ENCODE results near the gene ZDHHC14.
"Not testable (repeated sequence)": the region's sequence is repeated elsewhere in the genome, so short reads cannot be mapped to it uniquely, and the experiment has no call there.

Gene ZDHHC14

DNA sequence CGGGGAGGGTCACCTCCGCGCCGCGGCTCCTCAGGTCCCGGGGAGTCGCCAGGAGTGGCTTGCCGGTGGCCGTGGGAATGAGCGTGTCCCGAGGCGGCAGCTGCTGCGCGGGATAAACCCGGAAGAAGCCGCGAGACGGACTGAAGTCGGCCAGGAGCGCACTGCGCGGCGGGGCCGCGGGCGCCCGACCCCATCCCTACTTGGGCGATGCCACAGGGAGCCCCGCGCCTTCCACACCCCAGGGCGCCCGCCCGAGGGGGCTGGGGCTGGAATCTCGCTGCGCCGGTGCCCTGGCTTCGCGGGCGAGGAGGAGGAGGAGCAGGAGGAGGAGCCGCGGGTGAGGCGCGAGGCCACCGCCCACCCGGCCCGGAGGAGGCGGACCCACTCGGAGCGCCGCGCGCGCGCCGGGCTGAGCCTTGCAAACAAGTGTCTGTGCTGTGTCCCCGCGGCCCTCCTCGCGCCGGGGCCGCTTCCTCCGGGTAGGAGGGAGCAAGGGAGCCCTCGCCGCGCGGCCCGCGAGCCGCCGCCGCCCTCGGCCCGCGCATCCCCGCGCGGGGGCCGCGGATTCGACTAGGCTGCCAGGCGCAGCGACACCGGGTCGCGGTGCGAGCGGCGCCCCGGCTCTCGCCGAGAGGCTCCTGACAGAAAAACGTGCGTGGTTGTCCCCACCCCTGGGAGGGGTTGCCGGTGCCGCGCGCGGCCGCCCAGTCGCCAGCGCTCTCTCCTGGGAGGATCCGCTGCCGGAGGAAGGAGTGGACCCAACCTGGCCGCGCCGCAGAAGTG is at the start of gene ZDHHC14:
Gene ZDHHC14 (plus strand): TSS at position 412 of the 783 bp plus-strand sequence.
- peak within 1 kb of the TSS; percentile 87 to 92 for H3K27ac ChIP-seq (ENCODE audit: low read depth in 2 of 2, low read length in 2 of 2)
- no peaks in the 10 kb centered on the region for H3K36me3 ChIP-seq (ENCODE audit: control insufficient read depth in 2 of 2, insufficient read depth in 2 of 2, low read length in 2 of 2)
- H3K27me3 ChIP-seq (ENCODE audit: control insufficient read depth in 2 of 2, insufficient read depth in 2 of 2, low read length in 2 of 2): no peaks in the 10 kb centered on the region
- peak within 1 kb of the TSS; percentile 86 to 87 for H3K4me3 ChIP-seq (ENCODE audit: low read length in 2 of 2)
- no peaks in the 10 kb centered on the region for H3K9me3 ChIP-seq (ENCODE audit: control insufficient read depth in 2 of 2, low read length in 2 of 2)
- peaks cover 8 to 13% of the 10 kb centered on the region in 2 donors for H3K4me1 ChIP-seq (ENCODE audit: control insufficient read depth in 2 of 2, insufficient read depth in 2 of 2, low read length in 2 of 2)
- H3K9ac ChIP-seq (ENCODE audit: low read depth in 1 of 2, low read length in 2 of 2): peak within 1 kb of the TSS; percentile 82 to 87

- no peak overlapping the region for H3K27ac ChIP-seq (ENCODE audit: low read depth in 2 of 2, low read length in 2 of 2)
- H3K9me3 ChIP-seq (ENCODE audit: control insufficient read depth in 2 of 2, low read length in 2 of 2): no peaks in the 10 kb centered on the region
Observed at GRCh38 chr6:157332813-157333212, 48.2 kb upstream of the ZDHHC14 start.

DNA sequence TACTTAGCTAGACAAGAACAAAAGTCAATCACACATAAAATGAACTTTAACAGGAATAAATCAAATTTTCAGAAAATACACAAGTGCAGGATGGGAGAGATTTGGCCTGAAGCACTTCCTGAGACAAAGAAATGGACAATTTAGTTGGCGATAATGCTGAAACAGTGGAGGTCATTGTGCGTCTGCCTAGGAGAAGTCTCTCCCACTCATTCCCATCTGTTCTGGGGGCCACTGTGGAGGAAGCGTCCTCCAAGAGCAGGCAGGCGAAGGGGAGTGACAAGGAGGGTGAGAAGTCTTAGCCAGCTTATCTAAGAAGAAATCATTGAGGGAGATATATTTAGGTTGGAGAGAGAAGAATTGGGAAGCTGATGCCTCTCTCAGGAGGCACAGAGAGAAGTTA is 47.5 kb upstream of the ZDHHC14 start:
- Histone ChIP-seq H3K9ac (ENCODE audit: low read depth in 1 of 2, low read length in 2 of 2) (no peak overlapping the region), H3K9me3 (ENCODE audit: control insufficient read depth in 2 of 2, low read length in 2 of 2) (no peaks in the 10 kb centered on the region), H3K4me3 (ENCODE audit: low read length in 2 of 2) (no peak overlapping the region), H3K27ac (ENCODE audit: low read depth in 2 of 2, low read length in 2 of 2) (no peak overlapping the region), H3K4me1 (ENCODE audit: control insufficient read depth in 2 of 2, insufficient read depth in 2 of 2, low read length in 2 of 2) (no peaks in the 10 kb centered on the region), H3K36me3 (ENCODE audit: control insufficient read depth in 2 of 2, insufficient read depth in 2 of 2, low read length in 2 of 2) (no peaks in the 10 kb centered on the region), H3K27me3 (ENCODE audit: control insufficient read depth in 2 of 2, insufficient read depth in 2 of 2, low read length in 2 of 2) (peaks cover 4% of the 10 kb centered on the region in 2 donors)

More at GRCh38 chr6:157332813-157333212, 48.2 kb upstream of the ZDHHC14 start:
- Histone ChIP-seq H3K36me3 (ENCODE audit: control insufficient read depth in 2 of 2, insufficient read depth in 2 of 2, low read length in 2 of 2) (no peaks in the 10 kb centered on the region), H3K4me3 (ENCODE audit: low read length in 2 of 2) (no peak overlapping the region), H3K27me3 (ENCODE audit: control insufficient read depth in 2 of 2, insufficient read depth in 2 of 2, low read length in 2 of 2) (peaks cover 2 to 6% of the 10 kb centered on the region in 2 donors), H3K4me1 (ENCODE audit: control insufficient read depth in 2 of 2, insufficient read depth in 2 of 2, low read length in 2 of 2) (no peaks in the 10 kb centered on the region), H3K9ac (ENCODE audit: low read depth in 1 of 2, low read length in 2 of 2) (no peak overlapping the region)

GRCh38 chr6:157333956-157334355 is 47.0 kb upstream of the ZDHHC14 start:
- Histone ChIP-seq H3K27me3 (ENCODE audit: control insufficient read depth in 2 of 2, insufficient read depth in 2 of 2, low read length in 2 of 2) (peaks cover 4 to 6% of the 10 kb centered on the region in 2 donors), H3K9ac (ENCODE audit: low read depth in 1 of 2, low read length in 2 of 2) (no peak overlapping the region), H3K4me1 (ENCODE audit: control insufficient read depth in 2 of 2, insufficient read depth in 2 of 2, low read length in 2 of 2) (no peaks in the 10 kb centered on the region), H3K4me3 (ENCODE audit: low read length in 2 of 2) (no peak overlapping the region), H3K36me3 (ENCODE audit: control insufficient read depth in 2 of 2, insufficient read depth in 2 of 2, low read length in 2 of 2) (no peaks in the 10 kb centered on the region), H3K27ac (ENCODE audit: low read depth in 2 of 2, low read length in 2 of 2) (no peak overlapping the region), H3K9me3 (ENCODE audit: control insufficient read depth in 2 of 2, low read length in 2 of 2) (no peaks in the 10 kb centered on the region)

GRCh38 chr6:157335829-157336228 is 45.2 kb upstream of the ZDHHC14 start:
- Histone ChIP-seq H3K4me1 (ENCODE audit: control insufficient read depth in 2 of 2, insufficient read depth in 2 of 2, low read length in 2 of 2) (no peaks in the 10 kb centered on the region), H3K4me3 (ENCODE audit: low read length in 2 of 2) (no peak overlapping the region), H3K9ac (ENCODE audit: low read depth in 1 of 2, low read length in 2 of 2) (no peak overlapping the region), H3K27me3 (ENCODE audit: control insufficient read depth in 2 of 2, insufficient read depth in 2 of 2, low read length in 2 of 2) (peaks cover 4 to 6% of the 10 kb centered on the region in 2 donors), H3K36me3 (ENCODE audit: control insufficient read depth in 2 of 2, insufficient read depth in 2 of 2, low read length in 2 of 2) (no peaks in the 10 kb centered on the region), H3K27ac (ENCODE audit: low read depth in 2 of 2, low read length in 2 of 2) (no peak overlapping the region), H3K9me3 (ENCODE audit: control insufficient read depth in 2 of 2, low read length in 2 of 2) (no peaks in the 10 kb centered on the region)

DNA sequence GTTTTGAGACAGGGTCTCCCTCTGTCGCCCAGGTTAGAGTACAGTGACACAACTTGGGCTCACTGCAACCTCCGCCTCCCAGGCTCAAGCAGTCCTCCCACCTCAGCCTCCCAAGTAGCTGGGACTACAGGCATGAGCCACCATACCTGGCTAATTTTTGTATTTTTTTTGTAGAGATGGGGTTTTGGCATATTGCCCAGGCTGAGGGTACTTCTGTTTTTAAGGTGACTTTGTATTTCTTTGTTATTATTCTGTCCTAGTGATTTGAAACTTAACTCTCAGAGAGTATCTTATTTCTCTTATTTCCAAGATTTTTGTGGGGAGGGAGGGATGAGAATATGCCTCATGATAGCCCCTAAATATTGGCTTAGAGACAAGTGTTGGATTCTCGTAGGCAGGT is 43.7 kb upstream of the ZDHHC14 start:
- H3K36me3 ChIP-seq (ENCODE audit: control insufficient read depth in 2 of 2, insufficient read depth in 2 of 2, low read length in 2 of 2); H3K27me3 ChIP-seq (ENCODE audit: control insufficient read depth in 2 of 2, insufficient read depth in 2 of 2, low read length in 2 of 2); H3K4me3 ChIP-seq (ENCODE audit: low read length in 2 of 2); H3K27ac ChIP-seq (ENCODE audit: low read depth in 2 of 2, low read length in 2 of 2); H3K9me3 ChIP-seq (ENCODE audit: control insufficient read depth in 2 of 2, low read length in 2 of 2); H3K9ac ChIP-seq (ENCODE audit: low read depth in 1 of 2, low read length in 2 of 2); H3K4me1 ChIP-seq (ENCODE audit: control insufficient read depth in 2 of 2, insufficient read depth in 2 of 2, low read length in 2 of 2): not testable (repeated sequence)

- Histone ChIP-seq H3K36me3 (ENCODE audit: control insufficient read depth in 2 of 2, insufficient read depth in 2 of 2, low read length in 2 of 2) (no peaks in the 10 kb centered on the region), H3K9me3 (ENCODE audit: control insufficient read depth in 2 of 2, low read length in 2 of 2) (no peaks in the 10 kb centered on the region), H3K4me1 (ENCODE audit: control insufficient read depth in 2 of 2, insufficient read depth in 2 of 2, low read length in 2 of 2) (no peaks in the 10 kb centered on the region), H3K27ac (ENCODE audit: low read depth in 2 of 2, low read length in 2 of 2) (no peak overlapping the region), H3K4me3 (ENCODE audit: low read length in 2 of 2) (no peak overlapping the region), H3K27me3 (ENCODE audit: control insufficient read depth in 2 of 2, insufficient read depth in 2 of 2, low read length in 2 of 2) (peaks cover 0 to 5% of the 10 kb centered on the region in 2 donors), H3K9ac (ENCODE audit: low read depth in 1 of 2, low read length in 2 of 2) (no peak overlapping the region)
Observed at GRCh38 chr6:157337751-157338150, 43.2 kb upstream of the ZDHHC14 start.

DNA sequence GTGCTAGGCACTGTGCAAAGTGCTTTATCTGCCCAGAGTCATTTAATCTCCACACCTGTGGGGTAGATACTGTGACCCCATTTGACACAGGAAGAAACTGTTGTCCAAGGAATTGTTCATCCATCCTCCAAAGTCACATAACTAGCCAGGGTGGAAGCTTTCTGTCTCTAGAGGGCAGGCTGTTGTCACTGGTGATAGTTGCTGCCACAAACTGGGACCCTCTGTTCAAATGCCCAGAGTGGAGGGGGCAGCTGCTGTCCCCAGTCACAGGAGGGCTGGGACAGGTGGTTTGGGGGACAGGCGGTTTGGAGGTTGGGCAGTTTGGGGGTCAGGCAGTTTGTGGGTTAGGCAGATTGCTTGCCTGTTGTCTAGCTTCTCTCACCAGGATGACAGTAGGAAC is 41.6 kb upstream of the ZDHHC14 start:
- Histone ChIP-seq H3K9me3 (ENCODE audit: control insufficient read depth in 2 of 2, low read length in 2 of 2) (no peaks in the 10 kb centered on the region), H3K27me3 (ENCODE audit: control insufficient read depth in 2 of 2, insufficient read depth in 2 of 2, low read length in 2 of 2) (peaks cover 0 to 4% of the 10 kb centered on the region in 2 donors), H3K4me3 (ENCODE audit: low read length in 2 of 2) (no peak overlapping the region), H3K9ac (ENCODE audit: low read depth in 1 of 2, low read length in 2 of 2) (no peak overlapping the region), H3K36me3 (ENCODE audit: control insufficient read depth in 2 of 2, insufficient read depth in 2 of 2, low read length in 2 of 2) (no peaks in the 10 kb centered on the region), H3K4me1 (ENCODE audit: control insufficient read depth in 2 of 2, insufficient read depth in 2 of 2, low read length in 2 of 2) (no peaks in the 10 kb centered on the region), H3K27ac (ENCODE audit: low read depth in 2 of 2, low read length in 2 of 2) (no peak overlapping the region)

GRCh38 chr6:157343732-157344131 is 37.3 kb upstream of the ZDHHC14 start:
- no peak overlapping the region for H3K9ac ChIP-seq (ENCODE audit: low read depth in 1 of 2, low read length in 2 of 2)
- no peak overlapping the region for H3K4me3 ChIP-seq (ENCODE audit: low read length in 2 of 2)
- H3K27ac ChIP-seq (ENCODE audit: low read depth in 2 of 2, low read length in 2 of 2): no peak overlapping the region
- no peaks in the 10 kb centered on the region for H3K9me3 ChIP-seq (ENCODE audit: control insufficient read depth in 2 of 2, low read length in 2 of 2)
- no peaks in the 10 kb centered on the region for H3K4me1 ChIP-seq (ENCODE audit: control insufficient read depth in 2 of 2, insufficient read depth in 2 of 2, low read length in 2 of 2)
- no peaks in the 10 kb centered on the region for H3K36me3 ChIP-seq (ENCODE audit: control insufficient read depth in 2 of 2, insufficient read depth in 2 of 2, low read length in 2 of 2)
- peaks cover 0 to 3% of the 10 kb centered on the region in 2 donors for H3K27me3 ChIP-seq (ENCODE audit: control insufficient read depth in 2 of 2, insufficient read depth in 2 of 2, low read length in 2 of 2)

GRCh38 chr6:157346373-157346772 is 34.6 kb upstream of the ZDHHC14 start:
- Histone ChIP-seq H3K4me3 (ENCODE audit: low read length in 2 of 2) (no peak overlapping the region), H3K9ac (ENCODE audit: low read depth in 1 of 2, low read length in 2 of 2) (no peak overlapping the region), H3K9me3 (ENCODE audit: control insufficient read depth in 2 of 2, low read length in 2 of 2) (peaks cover 3 to 4% of the 10 kb centered on the region in 2 donors), H3K27ac (ENCODE audit: low read depth in 2 of 2, low read length in 2 of 2) (no peak overlapping the region), H3K36me3 (ENCODE audit: control insufficient read depth in 2 of 2, insufficient read depth in 2 of 2, low read length in 2 of 2) (no peaks in the 10 kb centered on the region), H3K27me3 (ENCODE audit: control insufficient read depth in 2 of 2, insufficient read depth in 2 of 2, low read length in 2 of 2) (peaks cover 0 to 3% of the 10 kb centered on the region in 2 donors), H3K4me1 (ENCODE audit: control insufficient read depth in 2 of 2, insufficient read depth in 2 of 2, low read length in 2 of 2) (no peaks in the 10 kb centered on the region)
